ENCODE results near the gene GRIA1. TPM values are rescaled to one million over a fixed set of nuclear protein-coding genes. Genes with fewer than 3 reads are reported as not detected.

The GRIA1 gene
- total and polyA plus RNA-seq, 2 donors (not counting 1 experiment from before 2014, with no cell fraction given): not detected

DNA sequence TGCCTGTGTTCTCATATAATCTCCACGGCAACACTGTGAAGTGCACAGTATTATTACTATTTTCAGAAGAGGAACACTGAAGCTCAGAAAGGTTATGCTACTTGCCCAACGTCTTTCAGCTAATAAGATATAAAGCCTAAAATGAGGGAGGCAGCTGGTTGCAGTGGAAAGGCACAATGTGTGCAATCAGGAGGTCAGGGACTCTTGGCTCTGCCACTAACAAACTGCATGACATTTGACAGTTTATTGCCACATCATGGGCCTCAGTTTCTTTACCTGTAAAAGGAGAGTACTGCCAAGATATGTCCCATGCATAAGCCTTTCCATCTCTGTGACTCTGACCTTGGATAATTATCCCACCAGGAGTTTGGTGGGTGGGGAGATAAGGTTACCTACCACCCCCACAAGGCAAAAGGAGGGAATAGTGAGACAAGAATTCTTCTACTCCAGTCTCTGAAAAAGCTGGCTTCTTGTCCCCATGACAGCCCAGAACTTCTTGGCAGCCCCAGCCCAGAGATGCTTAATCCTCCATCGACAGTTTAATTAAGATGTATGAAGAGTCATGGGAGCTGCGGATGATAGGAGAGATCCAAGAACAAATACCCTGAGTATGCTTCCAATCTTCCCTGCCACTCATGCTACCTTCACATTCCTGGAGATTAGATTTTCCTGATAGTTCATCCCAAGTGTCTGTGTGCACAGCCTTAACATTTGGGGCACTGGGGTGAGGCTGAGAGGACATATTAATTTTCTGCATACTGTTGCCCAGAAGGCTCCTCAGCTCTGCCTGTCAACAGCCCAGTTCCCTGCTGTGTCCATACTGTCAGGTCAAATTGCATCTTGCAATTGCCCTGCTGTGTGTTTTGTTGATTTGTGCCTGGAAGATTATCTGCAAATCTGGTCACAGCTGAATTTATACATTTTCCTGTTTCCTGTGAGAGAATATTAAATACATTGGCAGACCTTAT, 277.0 kb downstream of the GRIA1 start:
- no peak overlapping the region for H3K4me3 ChIP-seq (ENCODE audit: control extremely low read depth in 1 of 5, extremely low read depth in 1 of 5, insufficient read depth in 1 of 5, low read depth in 2 of 5, low read length in 4 of 5)
- H3K9me3 ChIP-seq (ENCODE audit: control extremely low read depth in 1 of 3, control insufficient read depth in 2 of 3, insufficient read depth in 1 of 3, low read length in 2 of 3): peaks cover 0 to 2% (median 0%) of the 10 kb centered on the region in 3 donors
- no peaks in the 10 kb centered on the region for H3K27me3 ChIP-seq (replicated peaks in 1 of 4; ENCODE audit: control extremely low read depth in 1 of 4, control insufficient read depth in 3 of 4, insufficient read depth in 4 of 4, low read length in 3 of 4)
- ATAC-seq (ENCODE audit: low read depth): no peak
- H3K4me1 ChIP-seq (ENCODE audit: control insufficient read depth in 2 of 2, insufficient read depth in 2 of 2, low read length in 2 of 2): no peaks in the 10 kb centered on the region
- no peak overlapping the region for H2AFZ ChIP-seq (ENCODE audit: insufficient read depth, low read depth, low read length, poor library complexity, severe bottlenecking)
- no peak overlapping the region for H3K4me3 Mint-ChIP-seq
- H3K4me1 Mint-ChIP-seq: no peaks in the 10 kb centered on the region
- no peaks in the 10 kb centered on the region for H3K27me3 Mint-ChIP-seq
- POLR2A ChIA-PET: no interaction called here
- intact Hi-C loops (cut with micrococcal nuclease): no loop called here
- TF ChIP-seq EZH2 (IDR thresholded peaks at IDR 0.05; ENCODE audit: borderline replicate concordance, insufficient read depth, low read depth, low read length, poor library complexity, severe bottlenecking) (no peak), CTCF (IDR thresholded peaks at IDR 0.05) (no peak)
- no peaks in the 10 kb centered on the region for H3K79me2 ChIP-seq (ENCODE audit: control insufficient read depth, insufficient read depth, low read length)
- CTCF ChIA-PET: no interaction called here
- H4K20me1 ChIP-seq (ENCODE audit: control insufficient read depth, insufficient read depth, low read length, poor library complexity, severe bottlenecking): no peaks in the 10 kb centered on the region
- H3K9me3 Mint-ChIP-seq (ENCODE audit: insufficient read depth): no peaks in the 10 kb centered on the region
- H3K9ac ChIP-seq (ENCODE audit: low read length): no peak overlapping the region
- H3K36me3 ChIP-seq (replicated peaks in 1 of 2; ENCODE audit: control extremely low read depth in 1 of 2, control insufficient read depth in 1 of 2, extremely low read depth in 1 of 2, insufficient read depth in 2 of 2, low read length in 1 of 2): no peaks in the 10 kb centered on the region
- DNase-seq: no peak
- H3K27ac ChIP-seq (ENCODE audit: low read length in 2 of 2): no peak overlapping the region
- H3K4me2 ChIP-seq (replicated peaks; ENCODE audit: low read depth, low read length, poor library complexity, severe bottlenecking): no peak overlapping the region
- WGBS (ENCODE audit: insufficient coverage): no CpG with 5 or more reads among the region's 4 CpGs
- H3K27ac Mint-ChIP-seq: no peak overlapping the region

- Mint-ChIP-seq H3K9me3 (ENCODE audit: insufficient read depth) (no peaks in the 10 kb centered on the region), H3K27me3 (no peaks in the 10 kb centered on the region), H3K4me3 (no peak overlapping the region), H3K4me1 (no peaks in the 10 kb centered on the region), H3K27ac (no peak overlapping the region)
- H3K27ac ChIP-seq (ENCODE audit: low read length in 2 of 2): no peak overlapping the region
- H4K20me1 ChIP-seq (ENCODE audit: control insufficient read depth, insufficient read depth, low read length, poor library complexity, severe bottlenecking): no peaks in the 10 kb centered on the region
- no peak overlapping the region for H3K9ac ChIP-seq (ENCODE audit: low read length)
- intact Hi-C loops (cut with micrococcal nuclease): no loop called here
- WGBS (ENCODE audit: insufficient coverage): 100% methylated on average over 4 of the region's 5 CpGs
- no peak overlapping the region for H3K4me2 ChIP-seq (replicated peaks; ENCODE audit: low read depth, low read length, poor library complexity, severe bottlenecking)
- POLR2A ChIA-PET: no interaction called here
- H3K27me3 ChIP-seq (replicated peaks in 1 of 4; ENCODE audit: control extremely low read depth in 1 of 4, control insufficient read depth in 3 of 4, insufficient read depth in 4 of 4, low read length in 3 of 4): no peaks in the 10 kb centered on the region
- no peak overlapping the region for H2AFZ ChIP-seq (ENCODE audit: insufficient read depth, low read depth, low read length, poor library complexity, severe bottlenecking)
- ATAC-seq (ENCODE audit: low read depth) (no peak), DNase-seq (no peak)
- no peak for TF ChIP-seq CTCF (IDR thresholded peaks at IDR 0.05)
- TF ChIP-seq EZH2 (IDR thresholded peaks at IDR 0.05; ENCODE audit: borderline replicate concordance, insufficient read depth, low read depth, low read length, poor library complexity, severe bottlenecking): no peak
- CTCF ChIA-PET: no interaction called here
- no peak overlapping the region for H3K4me3 ChIP-seq (ENCODE audit: control extremely low read depth in 1 of 5, extremely low read depth in 1 of 5, insufficient read depth in 1 of 5, low read depth in 2 of 5, low read length in 4 of 5)
- no peaks in the 10 kb centered on the region for H3K79me2 ChIP-seq (ENCODE audit: control insufficient read depth, insufficient read depth, low read length)
- H3K9me3 ChIP-seq (ENCODE audit: control extremely low read depth in 1 of 3, control insufficient read depth in 2 of 3, insufficient read depth in 1 of 3, low read length in 2 of 3): no peaks in the 10 kb centered on the region
- H3K36me3 ChIP-seq (replicated peaks in 1 of 2; ENCODE audit: control extremely low read depth in 1 of 2, control insufficient read depth in 1 of 2, extremely low read depth in 1 of 2, insufficient read depth in 2 of 2, low read length in 1 of 2): no peaks in the 10 kb centered on the region
- no peaks in the 10 kb centered on the region for H3K4me1 ChIP-seq (ENCODE audit: control insufficient read depth in 2 of 2, insufficient read depth in 2 of 2, low read length in 2 of 2)
Observed at GRCh38 chr5:153770066-153770465, 279.6 kb downstream of the GRIA1 start.

Data from B cell (primary cell).